ENCODE results near the gene GALNT13. TPM values are rescaled to one million over a fixed set of nuclear protein-coding genes. Genes with fewer than 3 reads are reported as not detected.

The GALNT13 gene
- total RNA-seq, 1 donor from 2014 or later: not detected

DNA sequence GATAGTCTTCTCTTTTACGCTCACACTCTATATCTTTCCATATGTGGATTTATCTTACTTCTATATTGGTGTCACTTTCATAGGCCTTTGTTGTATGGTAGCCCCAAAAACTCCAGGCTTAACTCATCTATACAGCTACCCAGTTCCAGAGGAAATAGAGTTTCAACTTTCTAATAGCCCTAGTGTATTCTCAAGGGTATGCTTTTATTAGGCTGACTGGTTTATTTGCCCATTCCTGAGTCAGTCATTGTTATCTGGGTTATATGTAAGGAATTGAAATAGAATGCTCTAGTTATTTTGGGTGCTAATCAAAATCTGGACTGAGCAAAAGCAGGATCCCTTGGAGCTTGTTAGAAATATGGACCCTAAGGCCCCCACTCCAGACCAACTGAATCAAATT is 519.3 kb downstream of the GALNT13 start:
- ATAC-seq (ENCODE audit: low read depth): no peak
- intact Hi-C loops (cut with micrococcal nuclease): no loop called here
- CTCF ChIA-PET: no interaction called here

DNA sequence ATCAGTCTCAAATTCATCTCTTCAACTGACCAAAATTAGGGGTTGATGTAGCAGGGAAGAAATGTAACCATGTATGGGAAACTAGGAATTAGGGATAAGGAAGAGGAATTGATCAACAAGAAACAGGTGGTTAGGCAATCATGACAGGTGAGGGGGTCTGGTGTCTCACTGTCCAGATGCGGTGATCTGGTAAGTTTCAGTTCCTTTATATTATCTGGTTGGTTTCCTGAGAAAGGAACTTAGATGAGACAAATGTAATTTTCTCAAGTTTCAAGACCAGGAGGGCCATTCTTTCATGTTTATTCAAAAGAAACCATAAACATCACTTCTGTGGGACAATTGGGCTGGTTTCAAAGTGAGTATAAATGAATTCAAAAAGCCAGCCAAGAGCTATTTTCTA is 520.5 kb downstream of the GALNT13 start:
- DNase-seq (no peak), ATAC-seq (ENCODE audit: low read depth) (no peak)
- ChIA-PET CTCF (no interaction called here), POLR2A (no interaction called here)
- Mint-ChIP-seq H3K27me3 (no peaks in the 10 kb centered on the region), H3K4me1 (no peaks in the 10 kb centered on the region), H3K36me3 (ENCODE audit: low read depth) (no peaks in the 10 kb centered on the region), H3K9me3 (peaks cover 11% of the 10 kb centered on the region), H3K4me3 (no peak overlapping the region), H3K27ac (no peak overlapping the region)
- TF ChIP-seq, protein P1, sequence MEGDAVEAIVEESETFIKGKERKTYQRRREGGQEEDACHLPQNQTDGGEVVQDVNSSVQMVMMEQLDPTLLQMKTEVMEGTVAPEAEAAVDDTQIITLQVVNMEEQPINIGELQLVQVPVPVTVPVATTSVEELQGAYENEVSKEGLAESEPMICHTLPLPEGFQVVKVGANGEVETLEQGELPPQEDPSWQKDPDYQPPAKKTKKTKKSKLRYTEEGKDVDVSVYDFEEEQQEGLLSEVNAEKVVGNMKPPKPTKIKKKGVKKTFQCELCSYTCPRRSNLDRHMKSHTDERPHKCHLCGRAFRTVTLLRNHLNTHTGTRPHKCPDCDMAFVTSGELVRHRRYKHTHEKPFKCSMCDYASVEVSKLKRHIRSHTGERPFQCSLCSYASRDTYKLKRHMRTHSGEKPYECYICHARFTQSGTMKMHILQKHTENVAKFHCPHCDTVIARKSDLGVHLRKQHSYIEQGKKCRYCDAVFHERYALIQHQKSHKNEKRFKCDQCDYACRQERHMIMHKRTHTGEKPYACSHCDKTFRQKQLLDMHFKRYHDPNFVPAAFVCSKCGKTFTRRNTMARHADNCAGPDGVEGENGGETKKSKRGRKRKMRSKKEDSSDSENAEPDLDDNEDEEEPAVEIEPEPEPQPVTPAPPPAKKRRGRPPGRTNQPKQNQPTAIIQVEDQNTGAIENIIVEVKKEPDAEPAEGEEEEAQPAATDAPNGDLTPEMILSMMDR (IDR thresholded peaks at IDR 0.05): no peak
- intact Hi-C loops (cut with micrococcal nuclease): no loop called here

More for the DNA sequence above, 519.3 kb downstream of the GALNT13 start:
- no peak for DNase-seq
- Mint-ChIP-seq H3K27ac (no peak overlapping the region), H3K4me3 (no peak overlapping the region), H3K36me3 (ENCODE audit: low read depth) (no peaks in the 10 kb centered on the region), H3K9me3 (peaks cover 11% of the 10 kb centered on the region), H3K4me1 (no peaks in the 10 kb centered on the region), H3K27me3 (no peaks in the 10 kb centered on the region)
- TF ChIP-seq, protein P1 (IDR thresholded peaks at IDR 0.05): no peak
- POLR2A ChIA-PET: no interaction called here

DNA sequence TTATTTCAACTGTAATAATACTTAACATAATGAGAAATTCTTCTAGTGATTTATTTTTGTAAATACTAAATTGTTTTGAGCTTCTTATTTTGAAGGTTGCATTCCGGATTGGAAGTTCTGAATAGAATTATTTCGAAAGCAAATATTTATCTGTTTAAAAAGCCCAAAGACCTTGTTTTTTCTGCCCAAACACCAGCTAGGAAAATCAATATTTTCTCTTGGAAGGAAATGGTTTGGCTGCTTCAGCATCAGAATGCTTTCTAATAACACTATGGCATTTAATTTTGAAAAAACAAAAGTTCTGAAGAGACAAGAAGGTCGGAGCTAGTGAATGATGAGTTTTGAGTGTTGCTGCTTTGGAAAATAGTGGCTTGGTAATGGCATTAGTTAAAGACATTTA is 522.9 kb downstream of the GALNT13 start:
- POLR2A ChIA-PET: no interaction called here
- Mint-ChIP-seq H3K36me3 (ENCODE audit: low read depth) (no peaks in the 10 kb centered on the region), H3K9me3 (peaks cover 5% of the 10 kb centered on the region), H3K27ac (no peak overlapping the region), H3K4me3 (no peak overlapping the region), H3K4me1 (no peaks in the 10 kb centered on the region), H3K27me3 (no peaks in the 10 kb centered on the region)
- ATAC-seq (ENCODE audit: low read depth) (no peak), DNase-seq (no peak)
- intact Hi-C loops (cut with micrococcal nuclease): no loop called here
- CTCF ChIA-PET: no interaction called here
- TF ChIP-seq, protein P1 (IDR thresholded peaks at IDR 0.05): no peak

DNA sequence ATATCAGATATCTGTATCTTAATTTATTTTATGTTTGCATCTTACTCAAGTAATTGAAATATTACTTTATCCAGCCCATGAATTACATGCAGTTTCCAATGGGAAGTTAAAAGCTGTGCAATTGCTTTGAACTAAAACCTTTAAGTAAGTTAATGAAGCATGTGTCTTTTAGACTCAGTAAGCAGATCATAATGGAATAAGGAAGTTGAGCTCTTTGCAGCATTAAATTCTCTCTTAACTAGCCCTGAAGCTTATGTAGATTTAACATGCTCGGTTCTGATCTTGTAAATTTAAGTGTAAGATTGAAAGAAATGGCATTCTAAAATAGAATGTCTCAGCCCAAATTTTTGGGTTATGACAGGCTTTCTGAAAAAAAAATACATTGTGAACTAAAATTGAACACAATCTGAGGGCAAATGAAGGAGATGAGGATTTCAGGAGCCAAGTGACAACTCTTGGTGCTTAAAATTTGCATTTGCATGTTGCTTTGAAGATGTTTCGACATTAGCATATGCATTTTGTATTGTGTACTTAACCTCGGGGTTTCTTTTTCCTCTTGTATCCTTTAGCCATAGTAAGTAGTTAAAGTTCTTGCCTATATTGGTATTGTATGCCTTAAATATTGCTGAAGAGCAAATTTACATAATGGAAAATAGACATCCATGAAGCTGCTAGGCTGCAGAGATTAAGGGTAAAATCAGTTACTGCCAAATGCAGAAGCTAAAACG is 529.0 kb downstream of the GALNT13 start:
- ChIA-PET POLR2A (no interaction called here), CTCF (no interaction called here)
- Mint-ChIP-seq H3K4me1 (no peaks in the 10 kb centered on the region), H3K36me3 (ENCODE audit: low read depth) (no peaks in the 10 kb centered on the region), H3K27me3 (no peaks in the 10 kb centered on the region), H3K4me3 (no peak overlapping the region), H3K27ac (no peak overlapping the region), H3K9me3 (no peaks in the 10 kb centered on the region)
- no peak for DNase-seq
- TF ChIP-seq, protein P1 (IDR thresholded peaks at IDR 0.05): no peak
- intact Hi-C loops (cut with micrococcal nuclease): no loop called here
- ATAC-seq (ENCODE audit: low read depth): no peak

DNA sequence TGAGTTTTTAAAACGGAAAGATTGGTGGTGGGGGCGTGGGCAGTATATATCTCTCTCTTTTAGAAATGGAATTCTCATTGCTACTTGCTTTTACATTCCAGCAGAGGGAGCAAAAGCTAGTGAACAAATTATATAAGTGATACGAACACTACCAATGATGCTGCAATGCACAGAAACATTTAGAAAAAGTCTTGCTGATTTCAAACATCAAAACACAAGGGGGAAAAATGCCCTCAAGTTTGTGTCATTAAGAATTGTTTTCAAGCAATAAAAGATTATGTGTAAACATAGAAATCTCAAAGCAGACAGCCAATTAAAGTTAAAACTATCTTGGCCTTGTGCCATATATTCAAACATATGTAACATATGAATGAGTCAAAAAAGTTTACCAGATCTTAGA is 530.5 kb downstream of the GALNT13 start:
- Mint-ChIP-seq H3K4me3 (no peak overlapping the region), H3K9me3 (no peaks in the 10 kb centered on the region), H3K36me3 (ENCODE audit: low read depth) (no peaks in the 10 kb centered on the region), H3K27me3 (no peaks in the 10 kb centered on the region), H3K27ac (no peak overlapping the region), H3K4me1 (no peaks in the 10 kb centered on the region)
- ChIA-PET CTCF (no interaction called here), POLR2A (no interaction called here)
- DNase-seq (no peak), ATAC-seq (ENCODE audit: low read depth) (no peak)
- intact Hi-C loops (cut with micrococcal nuclease): no loop called here
- TF ChIP-seq, protein P1 (IDR thresholded peaks at IDR 0.05): no peak

Data from activated B cell treated with CpG ODN at 0.5 μM for 24 hours (primary cell).